ENCODE data around the gene C1orf159.
A peak's percentile ranks its signal among the peaks of the same experiment; 100 is the strongest.

C1orf159 gene

DNA sequence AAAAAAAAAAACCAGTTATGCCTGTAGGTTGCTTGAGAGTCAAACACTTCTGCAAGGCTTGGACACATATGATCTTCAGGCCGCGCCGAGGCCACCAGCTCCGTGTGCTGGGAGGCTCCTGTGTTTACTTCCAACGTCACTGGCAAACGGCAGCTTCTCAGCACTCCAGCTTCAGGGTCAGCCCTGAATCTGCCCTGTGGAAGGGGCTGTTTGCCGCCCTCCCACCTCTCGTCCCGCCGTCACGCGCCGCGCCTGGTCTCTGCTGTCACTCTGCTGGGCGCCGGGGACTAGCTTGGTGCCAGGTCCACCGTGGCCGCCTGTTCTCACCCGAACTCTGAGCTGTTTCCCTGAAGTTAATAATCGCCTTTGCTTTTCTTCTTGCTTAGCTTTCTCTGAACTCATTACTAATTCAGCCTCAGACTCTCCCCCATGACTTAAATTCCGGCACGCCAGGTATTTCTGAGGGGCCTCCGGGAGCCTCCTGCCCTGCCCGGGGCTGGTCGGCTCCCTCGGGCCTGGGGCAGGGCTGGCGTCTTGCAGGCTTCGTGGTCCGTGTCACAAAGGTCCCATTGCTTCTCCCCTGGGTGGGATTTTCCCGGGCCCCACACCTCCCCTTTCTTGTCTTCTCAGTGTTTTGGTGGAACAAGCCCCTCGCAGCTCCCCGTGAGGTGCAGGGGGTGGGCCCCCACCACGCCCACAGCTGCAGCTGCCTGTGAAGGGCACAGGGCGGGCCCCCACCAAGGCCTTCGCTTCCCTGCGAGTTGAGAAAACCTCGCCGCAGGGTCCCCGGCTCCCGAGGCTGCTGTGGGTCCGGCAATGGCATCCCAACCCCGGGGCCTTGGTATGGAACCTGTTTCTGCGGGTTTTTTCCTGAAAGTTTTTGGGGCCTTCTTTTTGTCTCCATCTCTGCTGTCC lies 14.6 kb upstream of the C1orf159 start:
- no peak for DNase-seq

DNA sequence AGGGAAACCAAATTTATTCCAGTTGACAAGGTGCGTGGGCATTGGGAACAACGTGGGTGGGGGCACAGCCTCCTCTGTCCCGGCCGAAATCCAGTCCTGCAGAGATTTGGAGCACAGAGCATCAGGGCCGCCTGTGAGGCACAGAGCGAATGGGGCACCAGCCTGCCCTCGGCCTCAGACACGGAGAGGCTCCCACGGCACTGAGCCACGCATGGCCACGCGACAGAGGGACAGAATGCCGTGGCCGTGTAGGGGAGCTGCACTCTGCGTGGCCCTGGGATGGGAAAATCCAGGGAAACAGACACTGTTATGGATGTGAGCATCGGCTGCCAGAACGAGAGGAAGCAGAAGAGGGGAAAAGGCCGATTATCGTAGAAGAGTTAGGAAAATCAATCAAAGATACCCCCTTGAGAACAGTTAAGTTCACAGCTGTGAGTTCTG lies 13.5 kb upstream of the C1orf159 start:
- no peak for DNase-seq

DNA sequence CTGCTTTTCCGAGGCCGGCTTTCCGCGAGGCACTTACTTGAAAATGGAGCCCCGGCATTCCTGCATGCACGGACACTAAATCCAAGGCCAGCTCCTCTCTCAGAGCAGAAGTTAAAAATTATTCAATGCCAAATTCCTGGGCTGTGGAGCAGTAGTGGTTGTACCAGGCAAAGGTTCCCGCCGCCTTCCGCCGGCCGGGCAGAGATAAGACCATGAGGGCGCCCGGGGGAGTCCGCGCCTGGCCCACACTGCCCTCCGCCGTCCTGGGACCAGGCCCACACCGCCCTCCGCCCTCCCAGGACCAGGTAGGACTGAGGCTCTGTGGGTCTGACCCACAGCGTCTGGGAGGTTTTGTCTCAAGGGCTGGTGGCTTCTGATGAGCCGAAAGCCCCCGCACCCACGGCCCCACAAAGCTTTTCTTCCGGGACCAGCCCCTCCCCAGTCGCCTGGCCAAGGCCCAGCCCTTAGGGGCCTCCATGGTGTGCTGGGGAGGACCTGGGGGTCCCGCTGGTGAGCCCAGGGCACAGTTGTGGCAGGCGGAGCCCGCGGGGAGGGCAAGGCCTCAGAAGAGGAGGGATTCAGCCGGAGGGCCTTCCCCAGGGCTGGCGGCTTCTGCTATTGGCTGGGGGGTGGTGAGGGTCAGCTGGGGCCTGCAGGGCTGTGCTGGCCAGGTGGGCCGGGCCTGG lies 12.7 kb upstream of the C1orf159 start:
- no peak for DNase-seq

DNA sequence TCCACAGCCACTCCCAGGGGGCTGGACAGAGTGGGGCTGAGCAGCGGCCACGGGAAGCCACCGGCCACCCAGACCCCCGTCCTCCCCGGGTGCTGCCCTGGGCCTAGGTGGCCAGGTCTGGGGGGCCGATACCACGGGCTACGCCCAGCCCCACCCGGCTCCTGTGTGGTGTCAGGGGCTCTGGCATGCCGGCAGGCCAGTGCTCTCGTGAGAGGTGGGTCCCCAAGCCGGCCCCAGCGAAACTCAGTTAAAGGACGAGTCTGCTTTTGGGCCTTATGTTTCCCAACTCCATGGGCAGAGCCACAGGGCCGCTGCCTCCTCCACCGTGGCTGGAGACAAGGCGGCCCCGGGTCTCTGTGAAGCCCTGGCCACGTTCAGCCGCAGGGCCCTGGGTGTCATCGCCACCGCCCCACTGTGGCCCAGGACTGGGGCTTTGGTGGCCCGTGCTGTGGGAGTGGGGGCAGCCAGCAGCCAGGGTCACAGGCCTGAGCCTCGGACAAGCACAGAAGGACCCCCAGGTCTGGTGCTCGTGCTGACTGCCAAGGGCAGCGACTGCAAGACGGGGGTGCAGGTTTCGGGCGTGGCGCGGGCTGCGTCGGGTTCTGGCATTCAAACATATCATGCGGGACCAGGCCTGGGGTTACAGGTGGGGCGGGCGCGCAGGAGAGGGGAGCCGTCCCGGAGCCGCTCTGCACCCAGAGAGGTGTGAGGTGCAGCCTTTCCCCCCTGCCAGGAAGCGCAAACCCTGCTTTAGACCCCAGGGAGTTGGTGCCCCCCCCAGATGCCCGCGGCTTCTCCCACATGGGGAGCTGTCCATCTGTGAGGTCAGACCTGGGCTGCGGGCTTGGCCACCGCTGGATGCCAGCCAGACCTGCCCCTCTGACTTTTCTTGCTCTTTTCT lies 11.9 kb upstream of the C1orf159 start:
- DNase-seq: no peak

DNA sequence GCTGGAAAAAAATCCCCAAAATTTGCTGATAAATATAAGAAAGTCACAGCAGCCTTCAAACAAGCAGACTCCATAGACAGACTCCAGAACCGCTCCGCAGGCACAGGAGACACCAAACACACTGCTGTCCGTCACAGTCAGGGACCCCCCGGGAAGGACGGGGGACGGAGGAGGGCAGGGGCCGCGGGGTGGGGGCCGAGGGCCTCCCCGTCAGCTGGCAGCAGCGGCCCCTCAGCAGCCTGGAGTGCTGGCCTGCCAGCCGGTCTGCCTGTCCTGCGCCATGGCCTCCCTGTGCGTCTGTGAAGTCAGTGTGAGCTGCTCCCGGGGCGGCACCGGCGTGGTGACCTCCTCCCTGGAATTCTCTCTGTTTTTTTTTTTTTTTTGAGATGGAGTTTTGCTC lies 10.1 kb upstream of the C1orf159 start:
- DNase-seq: no peak

DNA sequence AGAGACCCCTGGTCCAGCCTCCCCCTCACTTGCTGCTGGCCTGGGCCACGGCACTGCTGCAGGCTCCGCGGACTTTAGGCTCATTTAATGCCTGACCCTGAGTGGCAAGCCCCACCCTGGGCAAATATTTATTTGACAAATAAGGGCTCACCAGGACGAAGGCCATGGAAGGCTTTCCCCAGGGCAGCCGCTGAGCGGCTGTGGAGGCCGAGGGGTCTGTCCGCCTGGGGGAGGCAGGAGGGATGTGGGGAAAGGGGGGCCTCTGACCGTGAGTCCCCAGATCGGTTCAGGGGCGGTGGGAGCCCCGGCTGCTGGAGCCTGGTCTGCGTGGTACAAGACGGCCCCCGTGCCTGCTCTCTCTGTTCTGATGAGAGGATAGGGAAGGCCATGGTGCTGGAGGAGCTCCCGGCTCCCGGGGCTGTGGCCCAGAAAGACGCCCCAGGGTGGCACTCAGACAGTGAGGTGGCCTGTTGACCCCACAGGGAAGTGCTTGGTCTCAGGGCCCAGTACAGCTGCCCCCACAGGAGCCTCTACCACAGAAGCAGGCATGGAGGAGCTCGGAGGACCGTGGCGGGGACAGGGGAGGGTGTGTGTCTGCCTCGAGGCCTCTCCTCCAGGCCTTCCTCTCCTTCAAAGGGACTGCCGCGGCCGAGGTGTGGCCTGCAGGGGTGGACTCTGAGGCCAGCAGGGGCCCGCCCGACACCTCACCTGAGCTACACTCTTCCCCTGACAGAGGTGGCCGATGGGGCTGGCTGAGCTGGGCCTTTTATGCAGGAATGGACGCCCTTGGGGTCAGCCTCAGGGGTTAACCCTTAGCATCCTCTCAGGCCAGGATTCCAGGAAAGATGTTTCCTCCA lies 9.1 kb upstream of the C1orf159 start:
- no peak for DNase-seq

DNA sequence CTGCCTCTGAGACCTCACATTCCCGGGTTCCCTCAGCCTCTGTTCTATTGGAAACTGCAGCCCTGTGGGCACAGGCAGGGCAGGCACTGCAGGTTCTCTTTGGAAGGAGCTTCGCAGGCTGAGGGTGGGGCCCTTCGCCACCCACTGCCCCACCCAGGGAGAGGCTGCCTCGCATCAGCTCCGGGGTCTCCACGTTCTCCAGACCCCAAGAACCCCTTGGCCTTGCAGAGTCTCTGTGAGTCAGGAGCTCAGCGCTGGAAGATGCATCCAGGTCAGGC lies 8.6 kb upstream of the C1orf159 start:
- DNase-seq: no peak

DNA sequence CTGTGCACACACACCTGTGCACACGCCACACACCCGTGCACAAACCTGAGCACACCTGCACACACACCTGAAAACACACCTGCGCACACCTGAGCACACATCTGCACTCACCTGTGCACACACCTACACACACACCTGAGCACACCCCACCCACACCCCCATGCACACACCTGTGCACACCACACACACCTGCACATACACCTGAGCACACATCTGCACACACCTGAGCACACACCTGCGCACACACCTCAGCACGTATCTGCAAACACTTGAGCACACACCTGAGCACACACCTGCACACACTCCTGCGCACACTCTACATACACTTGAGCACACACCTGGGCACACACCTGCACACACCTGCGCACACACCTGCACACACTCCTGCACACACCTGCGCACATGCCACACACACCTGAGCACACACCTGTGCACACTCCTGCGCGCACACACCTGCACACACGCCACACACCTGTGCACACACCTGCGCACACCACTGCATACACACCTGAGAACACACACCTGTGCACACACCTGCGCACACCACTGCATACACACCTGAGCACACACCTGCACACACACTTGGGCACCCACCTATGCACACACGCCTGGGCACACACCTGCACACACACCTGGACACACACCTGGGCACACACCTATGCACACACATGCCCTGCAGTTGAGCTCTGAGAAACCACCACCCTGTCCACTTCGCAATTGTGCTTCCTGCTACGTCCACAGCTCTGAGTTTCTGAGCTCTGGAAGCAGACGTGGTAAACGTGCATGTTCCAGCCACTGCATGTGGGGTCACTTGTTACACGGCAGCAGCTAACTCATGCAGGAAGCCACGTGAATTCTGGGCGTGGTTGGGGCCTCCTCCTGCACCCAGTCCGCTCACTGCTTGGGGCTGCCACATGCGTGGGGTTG lies 8.0 kb upstream of the C1orf159 start:
- no peak for DNase-seq

DNA sequence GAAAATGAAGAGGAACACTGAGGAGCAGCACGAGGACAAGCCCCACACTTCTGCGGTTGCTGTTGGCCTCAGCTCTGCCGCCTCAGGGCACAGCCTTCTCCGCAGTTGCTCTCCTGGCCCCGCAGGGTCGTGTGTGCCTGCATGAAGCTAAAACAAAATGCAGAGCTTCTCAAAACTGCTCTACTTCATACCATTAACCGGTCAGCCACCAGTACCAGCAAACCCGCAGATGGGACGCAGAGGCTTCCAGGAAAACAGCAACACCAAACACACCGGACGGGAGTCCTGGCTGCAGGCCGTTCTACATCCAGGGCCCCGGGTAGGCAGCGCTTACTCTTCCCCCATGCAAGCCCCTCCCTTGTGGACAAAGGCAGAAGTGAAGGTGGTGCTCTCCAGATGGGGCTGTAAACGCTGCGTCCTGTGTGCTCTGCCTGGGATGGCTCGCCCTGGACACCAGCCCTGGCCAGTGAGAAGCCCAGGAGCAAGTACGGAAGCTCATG lies 7.1 kb upstream of the C1orf159 start:
- DNase-seq: no peak

DNA sequence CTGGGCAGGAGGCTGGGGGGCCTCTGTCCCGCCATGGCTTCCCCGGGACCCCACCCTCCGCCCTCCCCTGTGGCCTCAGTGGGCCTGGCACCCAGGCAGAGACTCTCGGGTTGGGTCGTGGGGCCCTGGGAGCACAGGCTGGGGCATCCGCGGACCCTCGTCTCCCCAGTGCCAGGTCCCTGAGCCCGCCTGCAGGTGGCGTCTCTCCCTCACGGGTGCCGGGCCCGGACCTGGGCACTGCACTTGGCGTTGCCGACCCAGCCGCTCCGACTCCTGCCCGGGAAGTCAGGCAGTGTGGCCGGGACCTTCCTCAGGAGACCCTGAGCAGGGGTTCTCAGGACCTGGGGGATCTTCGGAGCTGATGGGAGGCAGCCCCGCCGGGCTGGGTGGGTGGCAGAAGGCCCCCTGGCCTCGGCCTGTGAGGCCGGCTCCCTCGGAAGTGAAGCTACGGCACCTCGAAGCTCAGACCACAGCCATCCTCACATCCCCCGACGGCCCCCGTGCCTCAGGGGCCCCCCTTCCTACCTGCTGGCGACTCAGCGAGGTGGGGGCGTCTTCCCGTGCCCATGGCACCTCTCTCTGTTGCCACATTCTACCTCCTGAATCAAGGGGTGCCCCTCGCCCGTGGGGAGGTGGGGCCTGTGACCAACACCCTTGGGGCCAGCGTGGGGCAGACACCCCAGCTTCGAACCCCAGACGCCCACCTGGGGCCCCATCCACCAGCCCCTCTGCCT lies 6.4 kb upstream of the C1orf159 start:
- peak; percentile 71 for DNase-seq

DNA sequence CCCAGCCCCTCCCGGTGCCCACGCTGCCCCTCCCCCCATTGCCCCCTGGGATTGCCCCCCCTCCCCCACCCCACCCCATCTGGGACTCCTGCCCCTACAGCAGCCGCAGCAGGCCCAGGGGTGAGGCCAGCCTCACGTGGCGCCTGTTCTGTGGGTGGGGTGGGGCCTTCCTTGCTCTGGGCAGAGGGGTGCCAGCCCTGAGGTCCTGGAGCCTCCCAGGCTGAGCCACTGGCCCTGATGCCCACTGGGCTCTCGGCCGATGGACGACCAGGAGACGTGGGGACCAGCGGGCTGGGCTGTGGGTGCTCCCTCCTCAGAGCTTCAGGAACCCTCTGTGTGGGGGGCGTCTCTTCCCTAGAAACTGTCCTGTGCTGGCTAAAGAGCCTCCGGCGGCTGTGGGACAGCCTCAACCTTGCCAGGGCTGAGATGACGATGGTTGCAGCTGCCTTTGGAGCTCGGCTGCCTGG lies 5.8 kb upstream of the C1orf159 start:
- DNase-seq: no peak

DNA sequence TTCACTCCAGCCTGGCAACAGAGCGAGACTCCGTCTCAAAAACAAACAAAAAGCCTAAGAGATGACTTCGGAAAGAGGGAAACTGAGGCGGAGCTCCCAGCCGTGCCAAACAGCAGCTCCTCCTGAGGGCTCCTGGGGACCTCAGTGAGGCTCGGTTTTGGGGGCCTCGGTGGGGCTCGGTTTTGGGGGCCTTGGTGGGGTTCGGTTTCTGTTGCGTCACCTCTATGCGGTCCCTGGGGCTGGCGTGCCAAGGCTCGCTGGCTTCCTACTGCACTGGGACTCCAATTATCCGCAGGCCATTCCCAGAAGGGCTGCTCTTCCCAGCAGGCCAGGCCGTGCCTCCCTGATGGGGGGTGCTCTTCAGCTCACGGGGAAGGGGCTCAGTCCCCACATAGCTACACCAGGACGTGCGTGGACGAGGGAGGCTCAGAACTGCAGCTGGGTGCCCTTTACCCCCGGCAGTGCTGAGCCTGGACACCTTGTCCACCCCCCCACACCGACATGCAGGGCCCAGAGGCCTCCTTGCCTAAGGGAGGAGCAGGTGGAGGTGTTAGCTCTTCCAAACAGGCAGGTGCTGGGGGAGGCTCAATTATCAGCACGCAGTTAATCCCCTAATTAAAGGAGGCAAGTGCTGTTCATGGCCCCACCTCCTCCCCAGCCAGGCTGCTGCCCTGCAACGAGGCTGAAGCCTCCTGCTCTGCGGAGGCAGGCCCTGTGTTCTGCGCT lies 5.1 kb upstream of the C1orf159 start:
- no peak for DNase-seq

DNA sequence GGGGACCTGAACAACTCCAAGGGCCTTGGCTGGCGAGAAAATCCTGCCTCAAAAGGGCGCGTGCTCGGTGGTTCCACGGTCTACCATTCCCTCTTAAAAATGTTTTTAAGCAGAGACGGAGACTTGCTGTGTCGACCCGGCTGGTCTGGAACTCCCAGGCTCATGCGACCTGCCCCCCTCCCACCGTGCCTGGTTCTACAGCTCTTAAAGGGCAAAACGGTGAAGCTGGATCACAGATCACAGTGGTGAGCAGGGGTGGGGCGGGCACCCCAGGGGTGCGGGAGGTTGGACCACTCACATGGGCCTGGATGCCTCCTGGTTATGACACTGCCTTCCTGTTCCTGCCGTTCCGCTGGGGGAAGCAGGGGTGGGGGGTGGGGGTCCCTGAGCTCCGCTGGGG lies 4.2 kb upstream of the C1orf159 start:
- no peak for DNase-seq

DNA sequence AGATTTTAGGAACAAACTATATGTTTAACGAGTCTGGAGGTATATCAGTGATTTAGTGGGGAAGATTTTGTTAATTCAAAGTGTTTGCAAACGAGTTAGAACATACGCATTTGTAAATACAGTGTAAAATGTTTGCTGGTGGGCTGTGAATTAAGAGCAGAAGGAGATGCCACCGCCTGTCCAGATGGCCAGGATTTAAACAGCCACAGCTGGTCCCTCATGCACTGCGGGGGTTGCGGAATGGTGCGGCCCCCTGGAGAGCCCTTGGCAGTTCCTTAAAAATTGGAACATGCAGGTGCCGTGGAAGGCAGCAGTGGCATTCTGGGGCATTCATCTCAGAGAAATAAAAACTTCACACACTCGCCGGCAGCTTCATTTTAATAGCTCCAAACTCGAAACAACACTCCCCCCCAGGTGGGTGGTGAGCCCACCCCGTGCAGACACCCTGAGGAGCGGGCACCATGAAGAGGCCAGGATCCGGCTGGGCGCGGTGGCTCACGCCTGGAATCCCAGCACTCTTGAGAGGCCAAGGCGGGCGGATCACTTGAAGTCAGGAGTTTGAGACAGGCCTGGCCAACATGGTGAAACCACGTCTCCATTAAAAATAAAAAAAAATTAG lies 3.5 kb upstream of the C1orf159 start:
- DNase-seq: no peak

DNA sequence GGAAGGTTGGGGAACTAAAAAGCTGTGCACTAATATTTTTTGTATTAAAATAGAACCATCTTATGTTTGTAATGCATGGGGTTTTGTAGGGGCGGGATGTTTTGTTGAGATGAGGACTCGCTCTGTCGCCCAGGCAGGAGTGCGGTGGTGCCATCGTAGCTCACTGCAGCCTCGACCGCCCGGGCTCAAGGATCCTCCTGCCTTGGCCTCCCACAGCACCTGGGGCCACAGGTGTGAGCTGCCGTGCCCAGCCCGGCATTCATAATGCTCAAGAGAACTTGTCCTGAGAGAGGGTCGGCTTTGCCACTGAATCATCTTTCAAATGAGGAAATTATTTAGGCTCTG lies 3.0 kb upstream of the C1orf159 start:
- DNase-seq: no peak

DNA sequence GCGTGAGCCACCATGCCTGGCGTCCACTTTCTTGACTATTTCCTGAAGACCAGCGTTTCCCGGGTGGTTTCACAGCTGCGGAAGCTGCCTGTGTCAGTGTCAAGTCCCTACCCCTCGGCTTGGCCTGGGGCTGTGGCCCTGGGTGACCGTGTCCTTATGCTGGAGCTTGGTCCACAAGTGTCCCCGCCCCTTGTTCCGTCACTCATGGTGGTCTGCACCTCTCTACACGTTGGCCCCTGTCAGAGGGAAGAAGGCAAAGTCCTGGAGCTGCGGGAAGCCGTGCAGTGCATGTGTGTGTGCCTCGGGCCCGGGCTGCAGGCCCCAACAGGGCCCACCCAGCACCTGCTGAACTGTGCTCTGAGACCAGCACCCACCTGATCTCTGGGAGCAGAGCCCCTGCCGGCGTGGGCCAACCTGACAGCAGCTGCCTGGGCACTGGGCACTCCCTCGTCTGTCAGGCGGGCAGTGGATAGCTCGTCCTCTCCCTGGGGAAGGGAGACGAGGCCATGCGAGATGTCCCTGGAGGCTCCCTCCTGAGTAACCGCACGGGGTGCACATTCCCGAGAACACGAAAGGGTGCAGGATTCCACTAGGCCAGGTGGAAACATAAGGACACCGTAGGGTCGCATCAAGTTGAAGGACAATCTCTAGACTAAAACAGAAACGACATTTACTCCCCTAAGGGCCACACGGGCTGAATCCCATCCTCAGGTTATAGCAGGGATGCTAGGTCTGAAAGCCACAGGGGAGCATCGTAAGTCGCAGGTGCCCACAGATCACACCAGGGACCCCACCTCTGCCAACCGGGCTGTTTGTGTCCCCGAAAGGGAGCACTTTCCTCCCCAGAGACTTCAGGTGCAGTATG lies 2.4 kb upstream of the C1orf159 start:
- DNase-seq: no peak

DNA sequence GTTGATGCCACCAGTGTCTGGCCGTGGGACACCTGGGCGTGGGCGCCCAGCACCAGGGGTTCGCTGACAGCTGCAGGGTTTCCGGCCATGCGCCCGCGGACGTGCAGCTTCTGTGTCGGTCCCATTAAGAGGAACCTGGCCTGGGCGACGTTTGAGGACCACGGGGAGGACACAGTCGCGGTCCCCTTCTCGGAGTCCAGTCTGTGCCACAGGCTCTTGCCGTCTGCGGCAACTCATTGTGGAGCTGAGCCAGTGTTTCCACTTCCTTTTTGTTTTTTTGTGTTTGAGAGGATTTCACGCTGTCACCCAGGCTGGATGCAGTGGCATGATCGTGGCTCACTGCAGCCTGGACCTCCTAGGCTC lies 1.6 kb upstream of the C1orf159 start:
- DNase-seq: no peak

All from NCI-H345 (cell line).